IPS DF 4.7 (cell line): ENCODE data around the gene TBC1D1.
"Not testable (repeated sequence)": the region's sequence is repeated elsewhere in the genome, so short reads cannot be mapped to it uniquely, and the experiment has no call there.

ENCODE experiments used
- DNase-seq: peaks from one replicate; pipeline ENCODE4 v3.0.0-alpha.2; 2013; ENCODE audit warnings: low spot score; ENCODE audit errors: extremely low read depth

The TBC1D1 gene

DNA sequence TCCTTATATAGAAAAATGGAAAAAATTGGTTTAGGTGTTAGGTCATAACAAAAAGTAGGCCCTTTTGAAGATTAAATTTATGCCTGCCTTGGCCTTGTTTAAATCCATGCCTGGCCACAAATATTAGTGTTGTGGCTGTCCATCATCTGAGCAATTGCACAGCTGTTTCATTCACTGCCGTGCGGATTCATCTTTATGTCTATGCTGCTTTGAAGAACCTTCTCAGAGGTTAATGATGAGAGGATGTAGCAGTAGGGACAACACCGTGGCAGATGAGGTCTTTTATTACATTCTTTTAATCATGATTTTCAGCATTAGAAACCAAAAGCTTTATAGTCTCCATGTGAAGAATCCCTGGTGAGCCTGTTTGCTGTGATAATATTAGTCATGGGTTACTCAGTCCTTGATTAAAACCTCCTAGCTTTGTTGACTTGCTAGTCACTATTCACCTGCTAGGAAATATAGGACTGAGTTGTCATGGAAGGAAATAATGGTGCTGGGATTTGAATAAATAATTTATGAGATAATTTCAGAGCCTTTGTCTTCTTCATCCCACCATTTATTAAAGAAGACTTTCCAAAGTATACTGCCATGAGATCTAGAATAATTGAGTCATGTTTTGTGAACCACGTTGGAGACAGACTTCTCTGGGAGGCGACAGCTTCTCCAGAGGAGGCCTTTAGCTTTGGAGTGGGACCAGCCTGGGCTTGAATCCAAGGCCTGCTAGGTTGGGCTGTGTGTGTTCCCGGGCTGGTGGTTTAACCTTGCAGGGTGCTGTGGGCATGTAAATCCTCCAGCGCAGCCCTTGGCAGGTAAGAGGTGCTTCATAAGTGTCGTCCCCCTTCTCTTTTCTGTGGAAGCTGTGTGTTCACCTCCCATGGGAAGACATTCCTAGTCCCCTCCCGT, 122.8 kb downstream of the TBC1D1 start:
- no peak for DNase-seq

GRCh38 chr4:38014421-38014852, 123.6 kb downstream of the TBC1D1 start:
- DNase-seq, result no peak

DNA sequence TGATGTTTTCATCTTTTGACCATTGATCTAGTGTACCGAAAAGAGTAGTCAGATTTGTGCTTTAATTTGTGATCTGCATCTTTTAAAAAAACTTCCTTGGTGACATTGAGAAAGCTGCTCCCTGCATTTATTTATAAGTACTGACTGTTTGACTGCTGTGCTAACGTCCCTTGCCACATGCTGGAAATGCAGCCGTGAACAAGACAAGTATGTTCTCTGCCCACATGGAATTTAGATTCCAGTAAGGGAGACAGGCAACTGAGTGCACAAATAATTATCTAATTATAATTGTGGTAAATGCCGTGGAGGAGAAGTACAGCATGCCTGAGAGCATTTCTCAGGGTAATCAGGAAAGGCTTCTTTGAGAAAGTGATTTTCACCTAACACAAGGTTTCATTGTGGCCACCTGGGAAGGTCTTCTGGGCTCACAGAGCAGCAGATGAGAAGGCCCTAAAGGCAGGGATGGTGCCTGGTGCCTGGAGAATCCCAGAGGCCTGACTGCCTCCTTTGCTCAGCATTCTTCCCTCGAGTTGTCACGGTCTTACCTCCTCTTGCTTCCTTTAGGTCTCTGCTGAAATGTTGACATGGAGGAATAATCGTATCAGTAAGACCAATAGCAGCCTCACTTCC, 125.1 kb downstream of the TBC1D1 start:
- no peak for DNase-seq

GRCh38 chr4:38016698-38017097, 125.8 kb downstream of the TBC1D1 start:
- no peak for DNase-seq

- no peak for DNase-seq
These were observed 126.7 kb downstream of the TBC1D1 start for GRCh38 chr4:38017609-38018008.

DNA sequence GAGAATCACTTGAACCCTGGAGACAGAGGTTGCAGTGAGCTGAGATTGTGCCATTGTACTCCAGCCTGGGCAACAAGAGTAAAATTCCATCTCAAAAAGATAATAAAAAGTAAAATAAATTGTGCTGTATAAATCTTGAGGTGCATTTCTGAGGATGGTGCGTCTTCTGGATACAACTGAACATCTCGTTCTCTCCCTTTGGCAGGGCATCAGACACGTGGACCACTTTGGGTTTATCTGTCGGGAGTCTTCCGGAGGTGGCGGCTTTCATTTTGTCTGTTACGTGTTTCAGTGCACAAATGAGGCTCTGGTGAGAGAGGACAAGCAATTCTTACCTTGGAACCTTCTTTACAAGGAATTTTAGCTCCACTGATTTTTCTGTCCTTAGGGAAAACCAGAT, 129.5 kb downstream of the TBC1D1 start:
- DNase-seq, result no peak

DNA sequence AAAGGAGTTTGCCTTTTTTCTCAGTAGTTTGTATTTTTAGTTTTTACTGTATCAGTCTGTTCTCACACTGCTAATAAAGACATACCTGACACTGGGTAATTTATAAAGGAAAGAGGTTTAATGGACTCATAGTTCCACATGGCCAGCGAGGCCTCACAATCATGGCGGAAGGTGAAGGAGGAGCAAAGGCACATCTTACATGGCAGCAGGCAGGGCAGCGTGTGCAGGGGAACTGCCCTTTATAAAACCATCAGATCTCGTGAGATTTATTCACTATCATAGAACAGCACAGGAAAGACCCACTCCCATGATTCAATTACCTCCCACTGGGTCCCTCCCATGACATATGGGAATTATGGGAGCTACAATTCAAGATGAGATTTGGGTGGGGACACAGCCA, 130.1 kb downstream of the TBC1D1 start:
- not testable (repeated sequence) for DNase-seq

- DNase-seq, result no peak
These were observed 130.9 kb downstream of the TBC1D1 start for GRCh38 chr4:38021751-38022150.

- DNase-seq, result no peak
These were observed 132.7 kb downstream of the TBC1D1 start for GRCh38 chr4:38023347-38024205.

DNA sequence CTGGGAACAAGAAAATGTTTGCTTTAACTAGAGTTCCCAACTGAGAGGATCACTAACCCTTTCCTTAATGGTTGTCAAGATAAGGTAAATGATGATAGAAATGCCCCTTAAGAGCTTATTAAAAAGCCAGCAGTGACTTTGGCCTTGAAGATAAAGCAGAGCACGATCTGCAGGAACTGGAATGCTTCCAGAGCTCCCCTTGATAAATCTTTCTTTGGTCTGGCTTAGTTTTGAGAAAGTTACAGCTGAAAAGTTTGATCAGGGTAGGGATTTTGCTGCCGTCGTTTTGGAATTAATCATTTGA, 133.3 kb downstream of the TBC1D1 start:
- no peak for DNase-seq

- no peak for DNase-seq
These were observed 134.8 kb downstream of the TBC1D1 start for GRCh38 chr4:38025665-38026064.

- DNase-seq, result no peak
These were observed 135.4 kb downstream of the TBC1D1 start for GRCh38 chr4:38026158-38026740.

DNA sequence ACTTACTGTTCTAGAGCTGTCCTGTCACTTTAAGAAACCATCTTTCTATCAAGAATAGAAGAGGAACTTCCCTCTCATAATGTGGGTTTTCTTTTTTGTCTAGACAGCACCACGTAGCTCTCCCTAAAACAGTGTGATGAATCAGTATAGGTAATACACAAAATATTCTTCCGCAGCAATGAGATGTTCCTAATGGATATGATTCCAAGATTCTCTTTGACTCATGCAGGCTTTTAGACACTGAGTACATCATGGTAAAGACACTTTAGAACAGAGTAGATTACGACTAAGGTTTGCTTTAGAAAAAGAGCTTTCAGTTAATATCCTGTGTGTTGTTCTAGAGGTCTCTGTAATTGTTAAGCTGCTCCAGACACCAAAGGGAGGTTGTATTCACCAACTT, 139.1 kb downstream of the TBC1D1 start:
- DNase-seq, result no peak

GRCh38 chr4:38034986-38035882, 144.3 kb downstream of the TBC1D1 start:
- peak; percentile 25 for DNase-seq

- DNase-seq, result no peak
These were observed 145.7 kb downstream of the TBC1D1 start for GRCh38 chr4:38036548-38036947.

DNA sequence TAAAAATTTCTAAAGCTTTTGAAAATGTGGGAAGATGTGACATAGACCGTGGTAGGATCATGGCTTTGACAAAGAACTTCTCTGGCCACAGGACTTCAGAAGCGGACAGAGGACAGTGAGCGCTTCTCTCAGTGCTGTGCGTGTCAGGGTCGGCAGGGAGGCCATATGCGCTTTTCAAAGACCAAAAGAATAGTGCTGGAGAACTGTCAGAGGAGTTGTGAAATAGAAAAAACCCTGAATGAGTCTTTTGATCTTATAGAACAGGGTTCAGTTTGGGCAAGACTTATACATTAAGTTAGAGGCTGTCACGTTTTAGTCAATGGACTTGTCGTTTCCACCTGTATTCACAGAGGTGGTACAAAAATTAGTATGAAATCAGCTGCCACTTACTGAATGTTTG, 146.7 kb downstream of the TBC1D1 start:
- no peak for DNase-seq

- no peak for DNase-seq
These were observed 149.7 kb downstream of the TBC1D1 start for GRCh38 chr4:38040619-38041018.

DNA sequence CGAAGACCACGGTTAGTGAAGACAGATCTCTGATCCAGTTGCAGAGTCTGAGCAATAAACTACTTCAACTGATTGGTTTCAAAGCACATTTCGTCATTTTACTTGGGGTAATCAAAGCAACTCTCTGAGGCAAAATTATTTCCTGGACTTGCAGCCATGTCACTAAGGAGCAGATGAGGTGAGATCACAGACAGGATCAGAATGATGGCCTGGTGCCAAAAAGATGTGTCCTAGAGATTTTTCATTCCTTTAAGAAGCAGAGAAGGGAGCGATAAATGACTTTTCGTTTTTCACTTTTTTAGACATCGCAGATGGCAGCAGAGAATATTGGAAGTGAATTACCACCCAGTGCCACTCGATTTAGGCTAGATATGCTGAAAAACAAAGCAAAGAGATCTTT, 153.2 kb downstream of the TBC1D1 start:
- DNase-seq, result no peak

GRCh38 chr4:38045289-38045988, 154.6 kb downstream of the TBC1D1 start:
- DNase-seq, result no peak
